B cell (primary cell): Measurements from ENCODE around the gene BICDL2.

Experiments used
- EZH2 ChIP-seq: IDR thresholded peaks from 2 replicates; pipeline ENCODE4 v1.6.1; 2012; ENCODE audit warnings: borderline replicate concordance, low read depth, mild to moderate bottlenecking, moderate library complexity, low read length; ENCODE audit not compliant: insufficient read depth, poor library complexity, severe bottlenecking
- TF ChIP-seq, protein P1 (sequence below): fragments of 200-600 bp; IDR thresholded peaks from one replicate; pipeline ENCODE4 v1.8.0; 2022; ENCODE audit warnings: antibody characterized with exemption, mild to moderate bottlenecking

DNA sequence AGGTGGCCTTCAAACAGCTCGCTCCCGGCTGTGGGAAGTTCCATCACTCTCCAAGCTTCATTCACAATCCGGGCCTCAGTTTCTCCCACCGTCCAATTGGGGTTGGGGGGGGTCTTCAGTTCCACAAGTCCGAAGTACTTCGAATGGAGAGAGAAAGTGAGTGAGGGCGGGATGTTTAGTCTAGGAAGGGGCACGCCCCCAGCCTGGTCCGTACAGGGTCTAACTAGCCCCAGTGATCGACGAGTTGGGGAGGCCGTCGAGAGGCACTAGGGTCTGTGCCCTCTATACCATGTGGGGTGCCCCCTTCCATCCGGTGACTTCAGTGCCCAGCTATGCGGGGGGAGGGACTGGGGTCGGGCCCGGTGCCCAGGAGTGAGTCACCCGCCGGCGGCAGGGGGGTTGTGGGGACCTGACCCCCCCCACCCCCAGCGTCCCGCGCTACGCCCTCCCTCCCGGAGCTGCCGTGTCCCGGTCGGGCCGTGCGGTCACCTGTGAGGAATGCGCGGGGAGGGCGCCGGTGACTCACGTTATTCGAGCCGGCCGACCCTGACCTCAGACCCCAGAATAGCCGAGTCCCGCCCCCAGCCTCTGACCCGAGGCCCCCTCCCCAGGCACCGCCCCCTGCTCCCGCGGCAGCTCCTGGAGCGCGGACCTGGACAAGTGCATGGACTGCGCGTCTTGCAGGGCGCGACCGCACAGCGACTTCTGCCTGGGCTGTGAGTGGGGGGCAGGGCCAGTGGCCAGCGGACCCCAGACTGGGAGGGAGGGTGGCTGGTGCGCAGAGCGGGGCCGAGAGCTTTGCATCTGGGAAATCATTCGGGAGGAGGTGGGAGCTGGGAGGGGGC, 15.9 kb downstream of the BICDL2 start:
- no peak for TF ChIP-seq EZH2
- TF ChIP-seq, protein P1, sequence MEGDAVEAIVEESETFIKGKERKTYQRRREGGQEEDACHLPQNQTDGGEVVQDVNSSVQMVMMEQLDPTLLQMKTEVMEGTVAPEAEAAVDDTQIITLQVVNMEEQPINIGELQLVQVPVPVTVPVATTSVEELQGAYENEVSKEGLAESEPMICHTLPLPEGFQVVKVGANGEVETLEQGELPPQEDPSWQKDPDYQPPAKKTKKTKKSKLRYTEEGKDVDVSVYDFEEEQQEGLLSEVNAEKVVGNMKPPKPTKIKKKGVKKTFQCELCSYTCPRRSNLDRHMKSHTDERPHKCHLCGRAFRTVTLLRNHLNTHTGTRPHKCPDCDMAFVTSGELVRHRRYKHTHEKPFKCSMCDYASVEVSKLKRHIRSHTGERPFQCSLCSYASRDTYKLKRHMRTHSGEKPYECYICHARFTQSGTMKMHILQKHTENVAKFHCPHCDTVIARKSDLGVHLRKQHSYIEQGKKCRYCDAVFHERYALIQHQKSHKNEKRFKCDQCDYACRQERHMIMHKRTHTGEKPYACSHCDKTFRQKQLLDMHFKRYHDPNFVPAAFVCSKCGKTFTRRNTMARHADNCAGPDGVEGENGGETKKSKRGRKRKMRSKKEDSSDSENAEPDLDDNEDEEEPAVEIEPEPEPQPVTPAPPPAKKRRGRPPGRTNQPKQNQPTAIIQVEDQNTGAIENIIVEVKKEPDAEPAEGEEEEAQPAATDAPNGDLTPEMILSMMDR: no peak
